BJ (cell line): Measurements from ENCODE around the gene LRRC57. TPM values are rescaled to one million over a fixed set of nuclear protein-coding genes. Genes with fewer than 3 reads are reported as not detected.
A peak's percentile ranks its signal among the peaks of the same experiment; 100 is the strongest.

Experiments used
- CTCF ChIA-PET: fragments of 350-600 bp; formaldehyde crosslinking; extraction: SDS; loops from one replicate; lab custom pipeline; 2021; ENCODE audit warnings: antibody characterized with exemption, inconsistent platforms; lab: Yijun Ruan, JAX
- POLR2A ChIA-PET: fragments of 300-600 bp; sonication (Branson Sonifier 250); formaldehyde crosslinking; extraction: SDS; loops from one replicate; lab custom pipeline; 2021; ENCODE audit warnings: antibody characterized with exemption; lab: Charles Lee
- DNase-seq: peaks from one replicate; pipeline ENCODE4 v3.0.0-alpha.2; 2011; ENCODE audit warnings: low read depth
- H3K27me3 ChIP-seq: 2 replicates; pipeline ENCODE4 v1.6.0; 2011; ENCODE audit warnings: low read length; ENCODE audit not compliant: control insufficient read depth, insufficient read depth
- H3K36me3 ChIP-seq: 2 replicates; pipeline ENCODE4 v1.5.1; 2011; ENCODE audit warnings: low read length; ENCODE audit not compliant: control insufficient read depth, insufficient read depth
- H3K4me3 ChIP-seq: 2 replicates; pipeline ENCODE4 v1.5.1; 2011; ENCODE audit warnings: low read depth, mild to moderate bottlenecking, control low read depth, low read length
- polyA plus RNA-seq: library from polyadenylated mRNA; depleted of rRNA; stranded (reverse); fragments of >200 nt; gene quantifications from 2 replicates; pipeline ENCODE4 v1.2.3, GENCODE V29; 2011
- TF ChIP-seq, protein P1 (sequence below): IDR thresholded peaks from 2 replicates; pipeline ENCODE4 v1.5.1; 2011; ENCODE audit warnings: low read depth, mild to moderate bottlenecking, control low read depth, inconsistent platforms, low read length, moderate library complexity; ENCODE audit not compliant: insufficient read depth

The LRRC57 gene
- polyA plus RNA-seq, 1 experiment, result 11.5 TPM

DNA sequence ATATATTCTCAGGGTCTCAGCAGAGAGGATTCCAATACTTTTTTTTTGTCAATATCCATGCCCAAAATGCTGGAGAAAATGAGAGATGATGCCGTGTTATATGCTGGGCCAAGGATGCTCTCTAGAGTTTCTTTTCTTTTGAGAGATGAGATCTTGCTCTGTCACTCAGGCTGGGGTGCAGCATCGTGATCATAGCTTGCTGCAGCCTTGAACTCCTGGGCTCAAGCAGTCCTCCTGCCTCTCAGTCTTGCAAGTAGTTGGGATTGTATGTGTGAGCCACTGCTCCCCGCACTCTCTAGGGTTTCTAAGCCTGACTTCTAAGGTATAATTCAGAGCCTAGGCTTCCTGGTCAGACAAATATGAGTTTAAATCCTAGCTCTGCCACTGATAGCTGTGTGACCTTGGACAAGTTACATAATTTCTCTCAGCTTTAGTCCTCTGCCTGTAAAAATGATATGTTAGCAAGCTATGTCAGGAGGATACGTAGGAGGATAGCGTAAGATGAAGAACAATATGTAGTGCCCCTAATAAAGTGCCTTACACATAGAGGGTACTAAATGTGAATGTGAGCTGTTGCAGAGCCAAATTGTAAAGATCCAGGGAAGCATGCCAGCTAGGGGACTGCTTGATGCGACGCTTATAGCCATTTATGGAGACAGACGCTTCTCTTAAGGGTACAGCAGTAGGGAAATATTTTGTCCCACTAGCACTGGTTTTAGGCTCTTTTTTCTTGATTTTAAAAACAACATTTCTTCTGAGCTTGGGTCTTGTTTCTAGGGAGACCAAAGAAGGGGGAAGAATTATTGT is 34.2 kb upstream of the LRRC57 start:
- ChIA-PET POLR2A (no interaction called here), CTCF (interaction anchor here (0.6 to 2.2 kb wide), 7 partner anchors 8 to 159 kb away, joined by 3 to 8 read pairs (median 4); no protein-coding TSS in a partner anchor)
- TF ChIP-seq, protein P1, sequence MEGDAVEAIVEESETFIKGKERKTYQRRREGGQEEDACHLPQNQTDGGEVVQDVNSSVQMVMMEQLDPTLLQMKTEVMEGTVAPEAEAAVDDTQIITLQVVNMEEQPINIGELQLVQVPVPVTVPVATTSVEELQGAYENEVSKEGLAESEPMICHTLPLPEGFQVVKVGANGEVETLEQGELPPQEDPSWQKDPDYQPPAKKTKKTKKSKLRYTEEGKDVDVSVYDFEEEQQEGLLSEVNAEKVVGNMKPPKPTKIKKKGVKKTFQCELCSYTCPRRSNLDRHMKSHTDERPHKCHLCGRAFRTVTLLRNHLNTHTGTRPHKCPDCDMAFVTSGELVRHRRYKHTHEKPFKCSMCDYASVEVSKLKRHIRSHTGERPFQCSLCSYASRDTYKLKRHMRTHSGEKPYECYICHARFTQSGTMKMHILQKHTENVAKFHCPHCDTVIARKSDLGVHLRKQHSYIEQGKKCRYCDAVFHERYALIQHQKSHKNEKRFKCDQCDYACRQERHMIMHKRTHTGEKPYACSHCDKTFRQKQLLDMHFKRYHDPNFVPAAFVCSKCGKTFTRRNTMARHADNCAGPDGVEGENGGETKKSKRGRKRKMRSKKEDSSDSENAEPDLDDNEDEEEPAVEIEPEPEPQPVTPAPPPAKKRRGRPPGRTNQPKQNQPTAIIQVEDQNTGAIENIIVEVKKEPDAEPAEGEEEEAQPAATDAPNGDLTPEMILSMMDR, result no peak
- 0 out of 2 replicates have a peak, but pooled peaks cover 1% of the 10 kb centered on the region for H3K36me3 ChIP-seq
- H3K4me3 ChIP-seq, result no peak overlapping the region
- no peak for DNase-seq
- H3K27me3 ChIP-seq, result no peaks in the 10 kb centered on the region

GRCh38 chr15:42581272-42581730 is 32.7 kb upstream of the LRRC57 start:
- TF ChIP-seq, protein P1, result peak; percentile 2; the same call in 1 of the 2 replicates
- DNase-seq, result no peak
- CTCF ChIA-PET, result interaction anchor here (0.6 to 2.2 kb wide), 4 partner anchors 8 to 85 kb away, joined by 3 to 8 read pairs (median 4); no protein-coding TSS in a partner anchor
- POLR2A ChIA-PET, result interaction anchor here (0.5 kb wide), 1 partner anchor 91 kb away, joined by 3 read pairs; no protein-coding TSS in a partner anchor
- Histone ChIP-seq H3K27me3 (no peaks in the 10 kb centered on the region), H3K36me3 (0 out of 2 replicates have a peak, but pooled peaks cover 1% of the 10 kb centered on the region), H3K4me3 (peak overlapping the region; percentile 46)

- DNase-seq, result no peak
- TF ChIP-seq, protein P1, result no peak
- Histone ChIP-seq H3K4me3 (no peak overlapping the region), H3K27me3 (no peaks in the 10 kb centered on the region), H3K36me3 (no peaks in the 10 kb centered on the region)
- CTCF ChIA-PET, result no interaction called here
- POLR2A ChIA-PET, result no interaction called here
Observed at GRCh38 chr15:42578984-42579537, 30.5 kb upstream of the LRRC57 start.

DNA sequence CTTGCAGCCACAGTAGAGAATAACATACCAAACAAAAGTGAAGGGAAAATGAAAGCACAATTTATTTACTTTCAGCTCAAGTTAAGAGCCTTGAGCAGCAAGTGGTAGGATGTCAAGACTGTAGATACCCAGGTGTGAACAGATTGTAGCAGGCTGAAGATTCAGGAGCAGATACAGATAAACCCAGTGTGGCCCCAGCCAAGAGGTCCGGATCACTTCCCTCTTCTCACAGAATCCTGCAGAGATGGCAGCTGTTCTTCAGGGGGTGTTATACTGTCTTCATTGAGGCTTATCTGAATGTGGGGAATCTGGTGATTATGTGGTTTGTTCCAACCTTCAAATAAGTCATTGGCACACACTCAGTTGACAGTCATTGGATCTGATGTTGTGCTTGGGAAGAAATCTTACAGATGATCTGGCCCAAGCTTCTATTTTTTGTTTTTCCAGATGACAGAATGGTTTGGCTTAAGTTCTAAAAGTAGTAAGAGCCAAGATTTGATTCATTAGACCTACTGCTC is 29.0 kb upstream of the LRRC57 start:
- no peaks in the 10 kb centered on the region for H3K27me3 ChIP-seq
- TF ChIP-seq, protein P1, result no peak
- H3K4me3 ChIP-seq, result no peak overlapping the region
- no peak for DNase-seq
- ChIA-PET POLR2A (no interaction called here), CTCF (interaction anchor here (1.1 kb wide), 1 partner anchor 15 kb away, joined by 3 read pairs; no protein-coding TSS in a partner anchor)
- no peaks in the 10 kb centered on the region for H3K36me3 ChIP-seq

DNA sequence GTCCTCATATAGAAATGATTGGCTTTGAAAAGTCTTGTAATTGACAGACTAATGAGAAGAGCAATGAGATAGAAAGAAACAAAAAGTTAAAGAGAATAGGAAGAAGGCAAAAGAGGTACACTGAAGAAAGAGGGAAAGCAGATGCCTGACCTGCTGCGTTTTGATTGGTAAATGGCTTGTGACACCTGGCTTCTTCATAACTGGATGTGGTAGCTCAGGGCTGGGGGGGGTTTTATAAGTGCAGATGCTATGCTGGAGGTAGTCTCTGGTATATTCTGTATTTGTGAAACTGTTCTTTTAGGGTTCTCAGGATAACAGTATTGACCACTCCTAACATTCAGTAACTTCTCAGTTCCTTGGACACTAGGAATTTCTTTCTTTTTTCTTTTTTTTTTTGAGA is 28.2 kb upstream of the LRRC57 start:
- Histone ChIP-seq H3K4me3 (no peak overlapping the region), H3K27me3 (no peaks in the 10 kb centered on the region), H3K36me3 (no peaks in the 10 kb centered on the region)
- DNase-seq, result no peak
- CTCF ChIA-PET, result no interaction called here
- POLR2A ChIA-PET, result no interaction called here
- TF ChIP-seq, protein P1, result no peak
